GM21390 (cell line): ENCODE measurements around the gene BCL2L1.

Source experiments
- ATAC-seq: cut with Tn5 transposase; IDR thresholded peaks from one replicate; pipeline ENCODE4 v1.9.1; 2021; ENCODE audit not compliant: unreplicated experiment

The BCL2L1 gene

GRCh38 chr20:31615416-31615815 lies 107.3 kb downstream of the BCL2L1 start:
- no peak for ATAC-seq
